ENCODE measurements around the gene WNT2.
"Not testable (repeated sequence)": the region's sequence is repeated elsewhere in the genome, so short reads cannot be mapped to it uniquely, and the experiment has no call there.

The WNT2 gene

GRCh38 chr7:117308891-117309290 lies 14.0 kb downstream of the WNT2 start:
- DNase-seq (ENCODE audit: low spot score), result no peak

- DNase-seq (ENCODE audit: low spot score), result no peak
These were observed 20.5 kb downstream of the WNT2 start for GRCh38 chr7:117302396-117302795.

- DNase-seq (ENCODE audit: low spot score), result not testable (repeated sequence)
These were observed 22.4 kb downstream of the WNT2 start for GRCh38 chr7:117300506-117300905.

- no peak for DNase-seq (ENCODE audit: low spot score)
These were observed 25.3 kb downstream of the WNT2 start for GRCh38 chr7:117297606-117298005.

DNA sequence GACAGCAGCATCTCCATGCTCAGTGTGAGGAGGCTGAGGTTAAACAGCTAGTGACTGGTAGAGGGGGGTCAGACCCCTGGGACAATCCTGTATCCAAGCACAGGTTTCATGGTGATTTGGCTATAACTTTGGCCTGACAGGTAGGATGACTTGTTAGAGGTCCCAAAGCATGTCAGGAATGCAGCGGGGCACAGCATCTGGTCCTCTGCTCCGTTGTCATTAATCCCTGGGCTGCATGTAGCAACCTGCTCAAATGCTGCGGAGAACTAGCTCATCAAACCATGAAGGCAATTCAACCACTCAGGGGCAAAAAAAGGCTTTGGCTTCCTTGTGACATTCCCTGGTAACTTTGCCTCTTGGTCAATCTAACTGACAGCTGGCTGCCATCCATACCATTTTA lies 26.8 kb downstream of the WNT2 start:
- DNase-seq (ENCODE audit: low spot score), result no peak

GRCh38 chr7:117285826-117286225 lies 37.0 kb downstream of the WNT2 start:
- DNase-seq (ENCODE audit: low spot score), result no peak

DNA sequence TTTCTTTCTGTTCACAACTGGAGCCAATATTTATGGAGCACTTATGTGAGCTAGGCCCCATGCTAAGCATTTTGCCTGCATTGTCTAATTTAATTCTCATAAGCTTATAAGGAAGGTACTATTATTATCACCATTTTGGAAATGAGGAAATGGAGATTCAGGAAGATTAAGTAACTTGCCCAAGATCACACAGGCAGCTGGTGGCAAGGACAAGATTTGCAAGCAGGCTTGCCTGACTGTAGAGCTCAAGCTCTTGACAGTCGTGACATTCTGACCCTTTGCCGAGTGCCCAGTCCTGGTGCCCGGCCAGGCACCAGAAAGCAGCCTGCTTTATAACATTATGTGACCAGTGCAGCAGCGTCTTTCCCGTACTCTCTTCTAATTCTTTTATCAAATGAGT lies 38.2 kb downstream of the WNT2 start:
- DNase-seq (ENCODE audit: low spot score), result no peak

- no peak for DNase-seq (ENCODE audit: low spot score)
These were observed 39.1 kb downstream of the WNT2 start for GRCh38 chr7:117283779-117284178.

- DNase-seq (ENCODE audit: low spot score), result no peak
These were observed 39.5 kb downstream of the WNT2 start for GRCh38 chr7:117283371-117283770.

GRCh38 chr7:117282239-117282812 lies 40.5 kb downstream of the WNT2 start:
- no peak for DNase-seq (ENCODE audit: low spot score)

GRCh38 chr7:117281562-117281961 lies 41.3 kb downstream of the WNT2 start:
- DNase-seq (ENCODE audit: low spot score), result no peak

- DNase-seq (ENCODE audit: low spot score), result no peak
These were observed 42.8 kb downstream of the WNT2 start for GRCh38 chr7:117279931-117280557.

- DNase-seq (ENCODE audit: low spot score), result no peak
These were observed 43.7 kb downstream of the WNT2 start for GRCh38 chr7:117279203-117279602.

GRCh38 chr7:117278040-117278439 lies 44.8 kb downstream of the WNT2 start:
- no peak for DNase-seq (ENCODE audit: low spot score)

GRCh38 chr7:117277576-117277975 lies 45.3 kb downstream of the WNT2 start:
- no peak for DNase-seq (ENCODE audit: low spot score)

GRCh38 chr7:117274951-117275350 lies 47.9 kb downstream of the WNT2 start:
- no peak for DNase-seq (ENCODE audit: low spot score)

GRCh38 chr7:117273814-117274225 lies 49.0 kb downstream of the WNT2 start:
- no peak for DNase-seq (ENCODE audit: low spot score)

DNA sequence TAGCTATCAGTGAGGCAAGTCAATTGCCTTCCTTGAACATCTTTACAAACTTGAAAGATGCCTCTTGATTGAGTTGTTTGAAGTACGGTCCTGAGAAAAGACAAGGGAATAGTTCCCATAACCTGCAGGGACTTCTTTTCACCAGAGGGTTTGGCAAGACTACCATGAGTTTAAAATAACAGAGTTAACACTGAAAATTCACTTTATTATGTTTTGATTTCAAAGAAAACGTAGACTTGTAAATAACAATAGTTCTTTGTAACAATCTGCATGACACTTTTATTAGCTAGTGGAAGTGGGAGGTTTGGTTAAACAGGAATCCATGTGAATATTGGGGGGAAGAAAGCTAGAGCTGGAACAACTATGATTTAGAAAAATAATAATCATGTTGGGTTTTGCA lies 49.5 kb downstream of the WNT2 start:
- DNase-seq (ENCODE audit: low spot score), result no peak

DNA sequence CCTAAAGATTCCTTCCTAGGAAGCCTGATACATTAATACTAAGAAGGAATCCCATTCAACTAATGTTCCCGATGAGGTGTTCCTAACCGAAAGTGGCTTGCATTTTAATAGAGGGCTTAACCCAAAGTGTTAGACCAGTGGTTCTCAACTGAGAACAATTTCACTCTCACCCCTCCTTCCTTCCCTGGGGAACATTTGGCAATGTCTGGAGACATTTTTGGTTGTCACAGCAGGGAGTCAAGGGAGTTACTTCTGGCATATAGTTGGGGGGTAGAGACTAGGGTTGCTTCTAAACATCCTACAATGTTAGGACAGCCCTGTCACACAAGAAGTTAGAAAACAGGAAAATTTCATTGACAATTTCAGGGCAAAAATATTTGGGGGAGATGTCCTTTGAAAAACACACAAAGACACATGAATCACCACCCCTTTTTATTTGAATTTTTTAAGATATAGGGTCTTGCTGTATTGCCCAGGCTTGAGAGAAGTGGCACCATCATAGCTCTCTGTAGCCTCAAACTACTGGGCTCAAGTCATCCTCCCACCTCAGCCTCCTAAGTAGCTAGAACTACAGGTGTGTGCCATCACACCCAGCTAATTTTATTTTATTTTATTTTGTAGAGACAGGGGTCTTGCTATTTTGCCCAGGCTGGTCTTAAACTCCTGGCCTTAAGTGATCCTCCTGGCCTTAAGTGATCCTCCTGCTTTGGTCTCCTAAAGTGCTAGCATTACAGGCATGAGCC lies 50.7 kb downstream of the WNT2 start:
- DNase-seq (ENCODE audit: low spot score), result no peak

DNA sequence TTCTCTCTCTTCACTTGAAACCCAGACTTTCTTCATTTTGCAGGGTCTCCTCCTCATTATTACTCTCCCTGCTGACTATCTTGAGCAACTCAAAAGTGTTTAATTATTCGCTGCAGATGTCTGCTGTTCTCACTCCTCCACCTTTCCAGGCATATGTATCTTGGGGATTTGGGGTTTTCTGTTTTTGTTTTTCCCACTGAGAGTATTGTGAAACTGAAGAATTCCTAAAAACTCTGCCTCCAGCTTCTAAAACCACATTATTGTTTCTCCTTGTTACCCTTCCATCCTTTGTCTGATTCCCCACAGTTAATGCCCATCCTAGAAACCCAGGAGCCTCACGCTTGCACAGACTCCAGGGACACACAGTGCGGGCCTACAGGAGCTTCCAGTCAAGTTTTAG lies 51.3 kb downstream of the WNT2 start:
- DNase-seq (ENCODE audit: low spot score), result no peak

GRCh38 chr7:117270371-117270770 lies 52.5 kb downstream of the WNT2 start:
- no peak for DNase-seq (ENCODE audit: low spot score)

- DNase-seq (ENCODE audit: low spot score), result no peak
These were observed 53.0 kb downstream of the WNT2 start for GRCh38 chr7:117269886-117270285.

DNA sequence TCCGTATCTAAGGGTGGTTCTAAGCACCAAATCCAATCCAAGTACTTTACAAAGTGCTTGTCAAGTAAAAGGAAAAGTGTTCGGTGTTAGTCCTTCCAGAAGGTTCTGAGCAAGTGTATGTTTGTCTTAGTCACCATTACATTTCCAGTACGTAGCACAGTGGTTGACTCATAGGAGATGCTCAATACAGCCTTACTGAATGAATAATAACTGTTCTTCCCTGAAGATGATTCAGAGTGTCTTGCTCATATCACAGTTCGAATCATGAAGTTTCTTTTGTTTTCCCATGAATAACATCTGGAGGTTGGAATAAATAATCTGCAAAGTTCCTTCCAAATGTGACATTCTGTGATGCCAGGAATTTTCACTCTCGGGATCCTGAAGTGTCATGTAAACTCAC lies 53.4 kb downstream of the WNT2 start:
- no peak for DNase-seq (ENCODE audit: low spot score)

DNA sequence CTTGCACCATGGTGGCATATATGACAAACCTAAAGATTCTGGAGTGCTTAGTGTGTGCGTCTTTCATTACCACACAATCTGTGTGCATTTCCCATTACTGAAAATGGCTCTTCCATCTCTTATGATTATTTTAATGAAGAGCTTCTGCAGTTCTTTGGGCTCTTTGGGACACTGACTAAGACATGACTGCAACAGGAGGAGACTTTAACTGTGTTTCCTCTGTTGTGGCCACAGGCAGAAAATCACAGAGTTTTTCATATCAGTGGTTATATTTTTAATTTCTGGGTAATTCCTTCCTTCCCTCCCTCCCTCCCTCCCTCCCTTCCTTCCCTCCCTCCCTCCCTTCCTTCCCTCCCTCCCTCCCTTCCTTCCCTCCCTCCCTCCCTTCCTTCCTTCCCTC lies 58.1 kb downstream of the WNT2 start:
- no peak for DNase-seq (ENCODE audit: low spot score)
